Measurements from ENCODE around the gene POLR2J.

DNA sequence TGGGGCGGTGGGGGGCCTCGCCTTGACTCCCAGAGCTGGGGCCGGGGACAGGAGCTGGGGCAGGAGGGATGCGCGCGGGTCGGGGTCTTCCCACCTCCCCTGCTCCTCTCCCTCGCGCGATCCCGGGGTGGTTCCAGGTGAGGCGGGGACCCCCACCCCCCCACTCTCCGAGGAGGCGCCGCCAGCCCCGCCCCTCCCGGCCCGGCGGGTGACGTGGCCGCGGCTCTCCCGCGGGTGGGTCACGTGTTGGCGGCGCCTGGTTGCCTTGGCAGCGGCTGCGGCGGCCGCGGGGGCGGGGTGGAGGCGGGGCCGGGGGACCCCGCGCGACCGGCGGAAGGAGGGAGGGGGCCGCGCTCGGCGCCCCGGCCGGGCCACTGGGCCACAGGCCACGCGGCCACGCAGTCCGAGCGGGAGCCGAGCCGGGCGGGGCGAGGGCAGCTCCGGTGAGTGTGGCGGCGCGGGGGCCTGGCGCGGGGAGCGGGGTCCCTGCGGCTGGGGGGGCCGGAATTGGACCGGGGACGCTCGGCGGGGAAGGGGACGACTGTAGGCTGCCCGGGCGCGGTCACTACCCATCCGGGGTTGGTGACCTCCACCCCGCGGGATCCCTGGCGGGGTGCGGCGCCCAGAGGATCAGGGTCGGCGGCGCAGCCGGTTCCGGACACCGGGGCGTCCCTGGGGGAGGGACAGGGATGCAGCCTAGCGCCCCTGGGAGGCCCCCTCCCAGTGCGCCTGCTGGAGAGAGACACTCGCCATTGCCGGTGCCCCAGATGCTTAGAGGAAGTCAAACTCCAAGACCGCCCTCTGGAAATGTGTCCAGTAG is 45.3 kb downstream of the POLR2J start, which contains the start of gene ORAI2:
- no peak for TF ChIP-seq POLR2A (IDR thresholded peaks at IDR 0.05)
- TF ChIP-seq, protein P1, sequence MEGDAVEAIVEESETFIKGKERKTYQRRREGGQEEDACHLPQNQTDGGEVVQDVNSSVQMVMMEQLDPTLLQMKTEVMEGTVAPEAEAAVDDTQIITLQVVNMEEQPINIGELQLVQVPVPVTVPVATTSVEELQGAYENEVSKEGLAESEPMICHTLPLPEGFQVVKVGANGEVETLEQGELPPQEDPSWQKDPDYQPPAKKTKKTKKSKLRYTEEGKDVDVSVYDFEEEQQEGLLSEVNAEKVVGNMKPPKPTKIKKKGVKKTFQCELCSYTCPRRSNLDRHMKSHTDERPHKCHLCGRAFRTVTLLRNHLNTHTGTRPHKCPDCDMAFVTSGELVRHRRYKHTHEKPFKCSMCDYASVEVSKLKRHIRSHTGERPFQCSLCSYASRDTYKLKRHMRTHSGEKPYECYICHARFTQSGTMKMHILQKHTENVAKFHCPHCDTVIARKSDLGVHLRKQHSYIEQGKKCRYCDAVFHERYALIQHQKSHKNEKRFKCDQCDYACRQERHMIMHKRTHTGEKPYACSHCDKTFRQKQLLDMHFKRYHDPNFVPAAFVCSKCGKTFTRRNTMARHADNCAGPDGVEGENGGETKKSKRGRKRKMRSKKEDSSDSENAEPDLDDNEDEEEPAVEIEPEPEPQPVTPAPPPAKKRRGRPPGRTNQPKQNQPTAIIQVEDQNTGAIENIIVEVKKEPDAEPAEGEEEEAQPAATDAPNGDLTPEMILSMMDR (IDR thresholded peaks at IDR 0.05 in 4 of 5, conservative IDR thresholded peaks at IDR 0.05 in 1 of 5), result no peak

Measured in gastrocnemius medialis (tissue), 4 donors.